ENCODE results near the gene DDX20.

Gene DDX20

GRCh38 chr1:111749628-111750027 is 6.1 kb upstream of the DDX20 start:
- DNase-seq: no peak

GRCh38 chr1:111750856-111751255 is 4.8 kb upstream of the DDX20 start:
- DNase-seq: no peak

GRCh38 chr1:111751906-111752575 is 3.7 kb upstream of the DDX20 start:
- DNase-seq: no peak

GRCh38 chr1:111754984-111755330 is 744 bp upstream of the DDX20 start:
- peak; percentile 51 for DNase-seq

GRCh38 chr1:111756124-111756513 is 418 bp downstream of the DDX20 start:
- DNase-seq: no peak

GRCh38 chr1:111758373-111758772 is 2.7 kb downstream of the DDX20 start:
- DNase-seq: no peak

- no peak for DNase-seq
Observed at GRCh38 chr1:111761717-111762116, 6.0 kb downstream of the DDX20 start.

GRCh38 chr1:111762332-111762731 is 6.6 kb downstream of the DDX20 start:
- DNase-seq: no peak

- no peak for DNase-seq
Observed at GRCh38 chr1:111768023-111768422, 12.3 kb downstream of the DDX20 start.

GRCh38 chr1:111768625-111769024 is 12.9 kb downstream of the DDX20 start:
- DNase-seq: no peak

- peak; percentile 39 for DNase-seq
Observed at GRCh38 chr1:111769517-111770146, 13.9 kb downstream of the DDX20 start.

GRCh38 chr1:111770916-111771315 is 15.2 kb downstream of the DDX20 start:
- DNase-seq: no peak

GRCh38 chr1:111775966-111776365 is 20.3 kb downstream of the DDX20 start:
- DNase-seq: no peak

- DNase-seq: no peak
Observed at GRCh38 chr1:111776391-111776790, 20.7 kb downstream of the DDX20 start.

GRCh38 chr1:111776861-111777260 is 21.2 kb downstream of the DDX20 start:
- no peak for DNase-seq

GRCh38 chr1:111777301-111777700 is 21.6 kb downstream of the DDX20 start:
- DNase-seq: no peak

GRCh38 chr1:111778066-111778465 is 22.4 kb downstream of the DDX20 start:
- DNase-seq: no peak

- no peak for DNase-seq
Observed at GRCh38 chr1:111778541-111779051, 22.9 kb downstream of the DDX20 start.

- no peak for DNase-seq
Observed at GRCh38 chr1:111779546-111779945, 23.8 kb downstream of the DDX20 start.

GRCh38 chr1:111784273-111784901 is 28.7 kb downstream of the DDX20 start:
- DNase-seq: no peak

GRCh38 chr1:111786669-111787207 is 31.0 kb downstream of the DDX20 start:
- no peak for DNase-seq

- DNase-seq: no peak
Observed at GRCh38 chr1:111789142-111789541, 33.4 kb downstream of the DDX20 start.

- DNase-seq: no peak
Observed at GRCh38 chr1:111789666-111790316, 34.1 kb downstream of the DDX20 start.

All from stimulated activated CD8-positive, alpha-beta memory T cell treated with anti-CD3 and anti-CD28 coated beads, Interleukin-4, amount 100 ng/mL, for 48 hours (primary cell).